Measurements from ENCODE around the gene DPP6. TPM values are rescaled to one million over a fixed set of nuclear protein-coding genes. Genes with fewer than 3 reads are reported as not detected.

DPP6 gene
- total RNA-seq, 1 experiment from 2014 or later = not detected

- ATAC-seq (no peak), DNase-seq (ENCODE audit: low spot score) (no peak)
- TF ChIP-seq PRDM15 (CRISPR knock-in tag; IDR thresholded peaks at IDR 0.05) (no peak), ZSCAN18 (CRISPR knock-in tag; IDR thresholded peaks at IDR 0.05) (no peak), CBFB (CRISPR knock-in tag; IDR thresholded peaks at IDR 0.05; ENCODE audit: low read depth) (no peak), ZNF232 (CRISPR knock-in tag; IDR thresholded peaks at IDR 0.05) (no peak), NFE2L1 (CRISPR knock-in tag; IDR thresholded peaks at IDR 0.05) (no peak), SOX15 (CRISPR knock-in tag; IDR thresholded peaks at IDR 0.05) (no peak), RELA (CRISPR knock-in tag; IDR thresholded peaks at IDR 0.05; ENCODE audit: borderline replicate concordance) (no peak), ERG (CRISPR knock-in tag; IDR thresholded peaks at IDR 0.05) (no peak), STAT6 (CRISPR knock-in tag; conservative IDR thresholded peaks at IDR 0.05; ENCODE audit: low read depth) (no peak), IRF1 (CRISPR knock-in tag; IDR thresholded peaks at IDR 0.05) (no peak), SMAD4 (CRISPR knock-in tag; IDR thresholded peaks at IDR 0.05) (no peak), ZNF317 (CRISPR knock-in tag; IDR thresholded peaks at IDR 0.05; ENCODE audit: borderline replicate concordance, low read depth) (no peak), HMGXB4 (CRISPR knock-in tag; IDR thresholded peaks at IDR 0.05) (no peak), NR2C2 (CRISPR knock-in tag; IDR thresholded peaks at IDR 0.05) (no peak)
- Mint-ChIP-seq H3K9me3 (peaks cover 87% of the 10 kb centered on the region), H3K4me1 (no peaks in the 10 kb centered on the region), H3K36me3 (peaks cover 83% of the 10 kb centered on the region), H3K4me3 (no peak overlapping the region), H3K27me3 (ENCODE audit: low read depth) (peaks cover 28% of the 10 kb centered on the region), H3K27ac (no peak overlapping the region)
- CTCF ChIA-PET = no interaction called here
- POLR2A ChIA-PET = no interaction called here
Measured at GRCh38 chr7:154777023-154777422, 724.8 kb downstream of the DPP6 start.

- CTCF ChIA-PET = no interaction called here
- no peak overlapping the region for H3K4me3 Mint-ChIP-seq
- DNase-seq (ENCODE audit: low spot score) (no peak), ATAC-seq (no peak)
- POLR2A ChIA-PET = no interaction called here
- H3K27ac Mint-ChIP-seq = no peak overlapping the region
- H3K9me3 Mint-ChIP-seq = peaks cover 87% of the 10 kb centered on the region
- peaks cover 25% of the 10 kb centered on the region for H3K27me3 Mint-ChIP-seq (ENCODE audit: low read depth)
- H3K36me3 Mint-ChIP-seq = peaks cover 85% of the 10 kb centered on the region
- H3K4me1 Mint-ChIP-seq = no peaks in the 10 kb centered on the region
- TF ChIP-seq ZNF317 (CRISPR knock-in tag; IDR thresholded peaks at IDR 0.05; ENCODE audit: borderline replicate concordance, low read depth) = no peak
- TF ChIP-seq NFATC4 (CRISPR knock-in tag; IDR thresholded peaks at IDR 0.05) = no peak
- no peak for TF ChIP-seq SMAD4 (CRISPR knock-in tag; IDR thresholded peaks at IDR 0.05)
- no peak for TF ChIP-seq TP53 (CRISPR knock-in tag; IDR thresholded peaks at IDR 0.05)
- TF ChIP-seq ZNF138 (CRISPR knock-in tag; conservative IDR thresholded peaks at IDR 0.05) = no peak
- TF ChIP-seq IRF1 (CRISPR knock-in tag; IDR thresholded peaks at IDR 0.05) = no peak
- TF ChIP-seq ZNF423 (CRISPR knock-in tag; IDR thresholded peaks at IDR 0.05) = no peak
- no peak for TF ChIP-seq TCF7 (CRISPR knock-in tag; IDR thresholded peaks at IDR 0.05; ENCODE audit: low read depth)
- TF ChIP-seq ZNF425 (CRISPR knock-in tag; conservative IDR thresholded peaks at IDR 0.05) = no peak
- TF ChIP-seq OVOL2 (CRISPR knock-in tag; IDR thresholded peaks at IDR 0.05; ENCODE audit: borderline replicate concordance) = no peak
- TF ChIP-seq TEAD4 (CRISPR knock-in tag; IDR thresholded peaks at IDR 0.05) = no peak
Measured at GRCh38 chr7:154777489-154777888, 725.3 kb downstream of the DPP6 start.
